ENCODE measurements around the gene IGSF9B.

Gene IGSF9B

DNA sequence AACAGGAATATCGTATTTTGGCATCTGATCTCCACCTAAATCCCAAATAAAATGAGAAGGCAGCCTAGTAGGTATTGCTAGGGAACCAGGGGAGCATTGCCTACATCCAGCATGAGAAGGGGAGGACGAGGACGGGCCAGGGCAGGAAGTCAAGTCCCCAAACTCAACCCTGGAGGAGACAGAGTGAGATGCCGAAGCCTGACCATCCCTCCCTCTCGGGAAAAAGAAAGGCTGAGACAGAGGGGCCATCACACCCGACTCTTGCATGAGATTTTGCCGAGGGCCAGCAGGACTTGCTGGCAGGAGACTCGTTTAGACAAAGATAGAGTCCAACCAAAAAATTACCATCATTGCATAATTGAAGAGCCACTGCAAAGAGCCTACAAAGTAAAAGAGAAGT is 61.2 kb downstream of the IGSF9B start:
- intact Hi-C loops (cut with DNase I): no loop called here
- no peak for DNase-seq

DNA sequence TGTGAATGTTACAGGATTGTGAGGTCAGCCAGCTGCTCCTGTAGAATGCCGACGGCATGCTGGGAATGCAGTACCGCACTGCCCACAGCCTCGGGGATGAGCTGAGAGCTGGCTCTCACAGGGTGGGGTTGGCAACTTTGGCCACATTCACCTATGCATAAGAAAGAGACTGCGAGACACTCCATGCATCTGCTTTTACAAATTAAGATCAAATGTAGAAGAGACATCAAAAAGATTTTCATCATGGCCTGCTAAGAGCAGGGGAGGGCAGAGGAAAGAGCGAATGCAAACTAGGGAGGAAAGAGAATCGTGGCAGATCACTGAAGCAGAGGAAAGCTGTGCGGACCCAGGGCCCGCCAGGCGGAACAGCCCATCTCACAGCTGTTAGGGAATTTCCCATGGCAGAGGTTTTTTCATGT is 61.7 kb downstream of the IGSF9B start:
- intact Hi-C loops (cut with DNase I): no loop called here
- no peak for DNase-seq

DNA sequence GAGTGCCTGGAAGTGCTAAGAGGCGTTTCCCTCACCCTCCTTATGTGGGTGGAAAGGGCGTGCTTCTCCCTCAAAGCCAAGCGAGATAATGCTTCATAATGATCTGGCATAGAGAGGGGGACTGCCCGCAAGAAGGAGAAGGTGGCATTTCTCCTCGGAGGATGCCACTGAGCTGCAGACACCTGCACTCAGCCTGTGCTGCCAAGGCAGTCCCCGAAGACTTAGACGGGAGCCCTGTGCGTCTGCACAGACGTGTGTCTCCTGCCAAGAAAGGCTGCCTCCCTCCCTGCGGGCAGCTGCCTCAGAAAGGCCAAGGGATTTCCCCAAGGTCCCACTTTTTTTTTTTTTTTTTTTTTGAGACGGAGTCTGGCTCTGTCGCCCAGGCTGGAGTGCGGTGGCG is 63.4 kb downstream of the IGSF9B start:
- intact Hi-C loops (cut with DNase I): no loop called here
- DNase-seq: no peak

DNA sequence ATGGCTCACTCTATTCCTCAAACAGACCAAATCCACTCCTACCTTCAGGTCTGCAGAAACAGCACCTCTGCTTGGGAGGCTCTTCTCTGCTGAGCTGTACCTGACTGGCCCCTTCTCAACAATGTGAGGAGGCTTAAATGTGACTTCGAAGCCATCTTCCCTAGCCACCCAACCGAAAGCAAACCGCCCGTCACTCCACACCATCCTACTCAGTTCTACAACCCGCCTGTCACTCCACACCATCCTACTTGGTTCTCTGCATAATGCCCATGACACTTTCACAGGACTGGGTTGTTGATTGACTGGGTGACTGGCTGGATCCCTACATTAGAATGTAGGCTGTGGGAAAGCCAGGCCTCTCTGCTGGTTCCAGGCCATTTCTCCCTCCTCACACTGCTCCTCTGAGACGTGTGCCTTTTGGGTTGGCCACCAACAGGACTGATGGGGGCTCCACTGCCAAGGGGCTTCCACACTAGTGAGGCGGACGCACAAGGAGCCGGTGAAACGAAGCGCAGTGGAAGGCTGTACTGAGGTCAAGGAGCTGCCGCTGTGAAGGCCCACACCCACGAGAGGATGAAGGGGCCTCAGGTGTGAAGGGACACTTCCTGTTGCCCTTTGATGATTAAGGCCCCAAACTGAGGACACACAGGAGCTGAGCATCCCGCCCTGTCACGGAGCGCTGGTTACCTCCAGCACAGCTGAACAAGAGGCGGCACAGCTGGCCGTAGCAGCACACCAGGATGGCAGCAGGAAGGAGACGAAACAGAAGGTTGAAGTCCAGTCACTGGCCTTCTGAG is 64.0 kb downstream of the IGSF9B start:
- intact Hi-C loops (cut with DNase I): no loop called here
- DNase-seq: peak in 1 of 10 donors; percentile 62

DNA sequence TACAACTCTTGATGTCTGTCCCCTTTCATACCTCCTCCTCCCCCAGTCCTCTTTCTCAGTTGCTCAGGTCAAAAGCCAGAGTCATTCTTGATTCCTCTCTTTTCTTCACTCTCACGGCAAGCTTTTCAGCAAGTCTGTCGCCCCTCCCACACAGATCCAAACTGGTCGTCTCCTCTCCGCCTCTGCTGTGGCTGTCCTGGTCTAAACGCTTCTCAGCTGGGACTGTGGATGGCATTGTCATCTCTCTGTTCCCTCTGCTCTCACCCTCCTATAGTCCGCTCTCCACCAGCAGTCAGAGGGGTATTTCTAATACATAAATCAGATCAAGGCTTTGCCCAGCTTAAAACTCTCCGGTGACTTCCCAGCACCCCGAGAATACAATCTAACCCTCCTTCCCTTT is 64.6 kb downstream of the IGSF9B start:
- intact Hi-C loops (cut with DNase I): no loop called here
- peak in 1 of 10 donors; percentile 74 for DNase-seq

DNA sequence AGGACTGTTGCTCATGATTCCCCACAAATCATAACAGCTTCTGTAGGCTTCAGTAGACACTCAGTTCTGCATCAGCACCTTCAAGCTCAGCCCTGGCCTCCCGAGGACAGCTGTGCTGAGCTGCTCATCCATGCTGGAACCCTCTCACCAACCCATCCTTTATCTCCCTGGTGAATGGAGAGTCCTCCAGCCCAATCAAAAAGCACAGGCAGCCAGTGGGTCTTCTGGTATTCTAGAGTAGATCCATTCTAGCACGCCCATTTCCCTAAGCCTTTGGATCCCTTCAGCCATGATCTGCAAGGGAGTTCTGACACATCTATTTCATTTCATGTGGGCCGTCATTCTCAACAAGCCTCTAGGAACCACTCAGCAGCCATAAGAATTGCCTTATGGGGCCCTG is 66.9 kb downstream of the IGSF9B start:
- DNase-seq: no peak
- intact Hi-C loops (cut with DNase I): no loop called here

DNA sequence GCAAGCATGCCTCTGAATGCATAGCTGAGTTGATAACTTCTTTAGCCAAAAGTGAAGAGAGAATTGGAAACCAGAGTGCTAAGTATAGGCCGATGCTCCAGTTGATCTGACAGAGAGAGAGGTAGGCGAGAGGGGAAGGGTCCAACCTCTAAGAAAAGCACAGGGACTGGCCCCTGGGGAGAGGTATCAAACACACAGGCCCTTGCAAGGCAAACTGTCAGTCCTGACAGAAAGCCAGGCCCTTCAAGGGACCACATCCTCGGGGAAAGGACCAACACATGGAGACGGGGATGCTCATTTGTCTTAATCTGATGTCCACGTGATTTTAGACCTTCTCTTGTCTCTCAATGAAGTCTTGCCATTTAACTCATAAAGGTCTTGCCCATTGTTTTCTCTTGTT is 67.6 kb downstream of the IGSF9B start:
- DNase-seq: no peak
- intact Hi-C loops (cut with DNase I): no loop called here

DNA sequence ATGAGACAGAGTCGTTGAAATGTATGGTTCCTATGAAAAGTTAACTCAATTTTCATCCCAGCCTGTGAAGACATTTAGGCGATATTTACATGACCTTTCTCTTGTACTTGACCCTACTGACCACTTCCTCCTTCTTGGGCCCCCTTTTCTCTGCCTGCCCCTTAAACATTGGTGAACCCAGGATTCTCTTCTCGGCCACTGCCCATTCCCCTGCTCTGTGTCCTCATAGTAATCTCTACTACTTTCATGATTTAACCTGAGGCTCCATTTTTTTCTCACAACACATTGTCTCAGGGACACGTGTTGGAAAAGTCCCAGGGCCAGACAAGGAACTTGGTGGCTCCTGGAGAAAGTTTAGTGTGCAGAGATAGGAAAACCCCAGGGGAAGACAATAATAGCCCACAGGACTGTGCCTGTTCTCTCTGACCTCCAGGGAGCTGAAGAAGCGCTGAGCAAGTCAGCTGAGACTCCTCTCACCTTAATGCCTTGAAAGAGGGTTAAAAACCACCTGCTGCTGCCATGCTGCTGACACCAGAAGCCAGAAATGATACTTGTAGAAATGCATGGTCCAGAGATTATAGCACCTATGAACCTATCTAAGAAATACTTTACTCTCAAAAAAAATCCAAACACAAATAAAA is 69.0 kb downstream of the IGSF9B start:
- intact Hi-C loops (cut with DNase I): no loop called here

DNA sequence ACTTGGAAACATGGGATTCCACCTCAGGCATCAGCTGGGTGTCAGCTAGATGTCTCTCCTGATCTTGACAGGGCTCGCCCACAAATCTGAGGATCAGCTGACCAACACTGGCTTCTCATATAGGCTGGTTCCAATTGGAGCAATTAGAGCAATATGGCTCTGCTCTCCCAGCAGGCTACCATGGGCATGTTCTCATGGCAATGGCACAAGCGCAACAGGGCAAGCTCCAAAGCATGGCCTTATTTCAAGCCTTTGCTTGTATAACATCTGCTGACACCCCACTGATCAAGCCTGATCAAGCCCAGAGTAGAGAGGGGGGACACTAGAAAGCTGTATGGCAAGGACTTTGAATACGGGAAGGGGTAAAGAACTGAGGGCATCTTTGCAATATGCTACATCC is 70.7 kb downstream of the IGSF9B start:
- DNase-seq: no peak

More for the DNA sequence above, 69.0 kb downstream of the IGSF9B start:
- DNase-seq: no peak

DNA sequence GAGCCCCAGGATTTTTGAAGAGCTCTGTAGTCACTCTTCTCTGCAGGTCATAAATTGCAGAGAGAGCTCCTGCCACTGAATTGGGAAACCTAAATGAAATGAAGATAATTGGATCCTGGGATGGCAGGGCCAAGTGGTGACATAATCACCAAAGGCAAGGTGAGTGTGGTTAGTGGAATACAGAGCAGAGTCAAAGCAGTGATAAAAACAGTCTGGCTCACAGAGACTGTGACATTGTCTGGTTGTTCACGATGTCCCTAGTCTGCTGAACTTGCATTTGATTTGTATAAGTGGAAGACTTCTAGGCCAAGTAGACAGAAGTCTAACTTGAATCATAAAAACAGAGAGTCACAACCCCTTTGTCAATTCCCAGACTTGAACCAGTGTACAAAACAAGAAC is 84.6 kb downstream of the IGSF9B start:
- intact Hi-C loops (cut with DNase I): no loop called here

More for the DNA sequence above, 70.7 kb downstream of the IGSF9B start:
- intact Hi-C loops (cut with DNase I): no loop called here

DNA sequence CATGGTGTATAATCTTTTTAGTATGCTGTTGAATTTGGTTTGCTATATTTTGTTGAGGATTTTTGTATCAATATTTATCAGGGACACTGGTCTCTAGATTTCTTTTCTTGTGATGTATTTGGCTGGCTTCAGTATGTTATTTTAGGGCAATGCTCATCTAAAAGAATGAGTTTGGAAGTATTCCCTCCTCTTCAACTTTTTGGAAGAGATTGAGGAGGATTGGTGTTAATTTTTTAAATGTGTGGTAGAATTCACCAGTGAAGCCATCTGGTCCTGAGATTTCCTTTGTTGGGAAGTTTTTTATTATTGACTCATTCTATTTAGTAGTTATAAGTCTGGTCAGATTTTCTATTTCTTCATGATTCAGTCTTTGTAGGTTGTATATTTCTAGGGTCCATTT is 89.3 kb downstream of the IGSF9B start:
- DNase-seq: no peak
- intact Hi-C loops (cut with DNase I): no loop called here

More for the DNA sequence above, 84.6 kb downstream of the IGSF9B start:
- no peak for DNase-seq

DNA sequence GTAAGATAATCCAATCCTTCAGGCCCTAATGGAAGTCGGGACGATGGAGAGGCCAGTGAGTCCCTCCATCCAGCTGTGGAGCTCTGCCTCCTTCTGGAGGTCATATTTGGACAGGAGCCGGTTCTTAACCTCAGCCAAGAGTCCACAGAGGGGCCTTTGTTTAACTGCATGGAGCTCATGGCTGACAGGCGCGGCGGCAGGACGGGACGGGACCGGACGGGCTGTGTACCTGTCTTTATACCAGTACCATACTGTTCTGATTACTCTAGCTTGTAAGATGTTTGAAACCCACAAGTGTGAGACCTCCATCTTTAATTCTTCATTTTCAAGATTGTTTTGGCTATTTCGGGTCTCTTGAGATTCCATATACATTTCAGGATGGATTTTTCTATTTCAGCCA is 91.3 kb downstream of the IGSF9B start:
- intact Hi-C loops (cut with DNase I): no loop called here
- no peak for DNase-seq

DNA sequence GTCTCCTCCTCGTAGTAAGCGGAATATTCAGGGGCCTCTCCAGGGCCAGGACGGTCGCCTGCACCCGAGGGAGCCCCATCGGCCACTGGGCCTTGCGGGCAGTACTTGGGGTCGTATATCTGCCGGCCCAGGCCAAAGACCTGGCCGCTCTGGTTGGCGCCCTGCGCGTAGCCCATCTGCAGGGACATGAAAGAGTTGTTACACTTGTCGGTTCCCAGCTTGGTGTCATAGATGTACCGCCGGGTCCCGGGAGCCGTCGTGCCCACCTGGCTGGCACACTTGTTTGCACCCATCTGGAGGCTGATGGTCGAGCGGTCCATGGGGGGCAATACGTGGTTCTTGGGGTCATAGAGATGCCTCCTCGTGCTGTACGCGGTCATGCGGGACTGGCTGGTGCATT is 92.0 kb downstream of the IGSF9B start:
- intact Hi-C loops (cut with DNase I): no loop called here
- no peak for DNase-seq

DNA sequence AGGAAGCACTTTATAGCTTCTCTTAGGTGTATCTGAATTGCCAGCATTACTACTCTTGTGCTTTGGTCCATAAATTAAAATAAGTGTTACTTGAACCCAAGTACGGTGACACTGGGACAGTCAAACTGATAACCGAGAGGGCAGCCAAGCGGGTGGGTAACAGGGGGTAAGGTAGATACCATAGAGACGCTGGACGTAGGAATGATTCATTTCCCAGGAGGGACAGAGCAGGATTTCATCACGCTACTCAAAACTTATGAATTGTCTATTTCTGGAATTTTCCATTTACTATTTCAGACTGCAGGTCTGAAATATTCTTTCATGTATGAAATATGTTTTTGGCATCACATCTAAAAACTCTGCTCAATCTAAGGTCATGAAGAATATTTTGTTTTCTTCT is 96.6 kb downstream of the IGSF9B start:
- DNase-seq: no peak
- intact Hi-C loops (cut with DNase I): no loop called here

All from posterior cingulate gyrus (tissue), 11 donors.